Left lung (tissue), 10 donors: Measurements from ENCODE around the gene RGS3. TPM values are rescaled to one million over a fixed set of nuclear protein-coding genes. Genes with fewer than 3 reads are reported as not detected.

Experiments
- ATAC-seq: fragments of 200-7000 bp; cut with Tn5 transposase; one replicate; pipeline ENCODE4 v1.9.1; 2020; ENCODE audit warnings: moderate library complexity
- DNase-seq, 4 donors: peaks; one replicate each; pipeline ENCODE4 v3.0.0-alpha.2; 2013 to 2020
- H3K27ac ChIP-seq, 2 donors: fragments of 200-600 bp; sonication (generic) in 1 of 2; one replicate each; pipeline versions ENCODE4 v1.5.0 to v1.8.0; 2020 to 2021
- H3K27me3 ChIP-seq, 2 donors: fragments of 200-600 bp; sonication (generic) in 1 of 2; one replicate each; pipeline versions ENCODE4 v1.5.0 to v1.8.0; 2020 to 2021
- H3K36me3 ChIP-seq, 2 donors: fragments of 200-600 bp; sonication (generic) in 1 of 2; one replicate each; pipeline versions ENCODE4 v1.5.0 to v1.8.0; 2020 to 2021
- H3K4me1 ChIP-seq, 2 donors: fragments of 200-600 bp; one replicate each; pipeline ENCODE4 v1.8.0; 2021
- H3K4me3 ChIP-seq, 2 donors: fragments of 200-600 bp; sonication (generic) in 1 of 2; one replicate each; pipeline versions ENCODE4 v1.5.0 to v1.8.0; 2020 to 2021; ENCODE audit warnings: mild to moderate bottlenecking in 1 of 2
- H3K9me3 ChIP-seq, 2 donors: fragments of 200-600 bp; sonication (generic) in 1 of 2; one replicate each; pipeline versions ENCODE4 v1.5.0 to v1.8.0; 2020 to 2021
- CTCF ChIP-seq, 2 donors: fragments of 200-600 bp; sonication (generic) in 1 of 2; IDR thresholded peaks; one replicate each; pipeline versions ENCODE4 v1.5.0 to v1.8.0; 2021; ENCODE audit warnings: antibody characterized with exemption in 2 of 2
- intact Hi-C, 2 donors: fragments of 100-400 bp; cut with DNase I; formaldehyde crosslinking; loops; one replicate each; pipeline versions ENCODE4 v1.11.2 to v1.14.2; 2022
- polyA plus RNA-seq, 6 donors: library from polyadenylated mRNA; unstranded; fragments of 120-200 nt; gene quantifications; one replicate each; pipeline ENCODE4 v1.2.1, GENCODE V29; 2013; ENCODE audit not compliant: insufficient read length in 6 of 6
- total RNA-seq, 2 donors: library from RNA; stranded (reverse); fragmentation: NEBNext Ultra II Directional; extraction: Animal tissue kit (Norgen Biotek cat#: 25700); gene quantifications; one replicate each; pipeline ENCODE4 v1.2.1, GENCODE V29; 2021
- donor health status: DM: no; HTN: yes; CAD: no.
- donor health status: DM: no; HTN: no; CAD: no.

The RGS3 gene
- total and polyA plus RNA-seq, 8 donors: 69.6 to 96.9 (median 77.4) TPM

DNA sequence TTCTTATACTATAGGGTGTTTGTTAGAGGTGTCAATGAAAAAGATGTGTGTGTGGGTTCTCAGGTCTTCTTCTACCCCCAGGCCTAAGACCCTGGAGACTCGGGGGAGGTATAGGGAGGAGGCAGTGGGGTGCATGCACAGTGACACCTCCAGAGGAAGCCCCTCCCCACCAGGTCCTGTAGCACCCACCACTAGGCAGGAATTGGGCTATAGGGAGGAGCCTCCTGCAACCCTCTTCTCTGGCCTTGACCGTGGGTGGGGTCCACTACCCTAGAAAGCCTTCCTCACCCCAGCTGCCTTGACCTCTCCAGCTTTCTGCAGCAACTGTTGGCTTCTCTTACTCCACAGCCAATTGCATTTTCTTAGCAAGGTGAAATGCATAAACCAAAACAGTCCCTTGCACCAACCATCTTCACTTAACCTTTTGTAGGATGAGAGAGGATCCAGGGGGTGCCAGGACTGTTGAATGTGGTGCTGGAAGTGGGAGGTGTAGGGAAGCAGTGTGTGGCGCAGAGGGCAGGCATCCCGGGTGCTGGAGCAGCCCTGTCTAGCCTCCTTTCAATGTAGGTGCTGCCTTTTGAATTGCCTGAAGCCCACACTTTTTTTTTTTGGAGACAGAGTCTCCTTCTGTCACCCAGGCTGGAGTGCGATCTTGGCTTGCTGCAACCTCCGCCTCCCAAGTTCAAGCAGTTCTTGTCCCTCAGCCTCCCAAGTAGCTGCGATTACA lies 128.5 kb downstream of the RGS3 start:
- Histone ChIP-seq H3K27me3 (no peaks in the 10 kb centered on the region), H3K27ac (peak overlapping the region in 1 of 2 donors; percentile 61), H3K4me1 (peaks cover 24 to 77% of the 10 kb centered on the region in 2 donors), H3K9me3 (no peaks in the 10 kb centered on the region), H3K36me3 (peaks cover 0 to 83% of the 10 kb centered on the region in 2 donors), H3K4me3 (no peak overlapping the region)
- no peak for TF ChIP-seq CTCF (IDR thresholded peaks at IDR 0.05)
- DNase-seq (peak in 1 of 4 donors; percentile 35), ATAC-seq (no peak)
- intact Hi-C loops: loop anchor here (5.0 to 10.0 kb wide), 2 partner anchors 63 to 65 kb away; no protein-coding TSS in a partner anchor

GRCh38 chr9:113592876-113593575 lies 129.5 kb downstream of the RGS3 start:
- peaks cover 22 to 77% of the 10 kb centered on the region in 2 donors for H3K4me1 ChIP-seq
- H3K4me3 ChIP-seq: no peak overlapping the region
- no peak for ATAC-seq
- H3K27me3 ChIP-seq: no peaks in the 10 kb centered on the region
- no peak for DNase-seq
- no peak for TF ChIP-seq CTCF (IDR thresholded peaks at IDR 0.05)
- intact Hi-C loops: loop anchor here (5.0 to 10.0 kb wide), 2 partner anchors 62 to 64 kb away; no protein-coding TSS in a partner anchor
- H3K36me3 ChIP-seq: peaks cover 0 to 84% of the 10 kb centered on the region in 2 donors
- H3K9me3 ChIP-seq: no peaks in the 10 kb centered on the region
- H3K27ac ChIP-seq: peak overlapping the region; percentile 73 to 74

- no peak for TF ChIP-seq CTCF (IDR thresholded peaks at IDR 0.05)
- H3K4me1 ChIP-seq: peaks cover 22 to 74% of the 10 kb centered on the region in 2 donors
- no peaks in the 10 kb centered on the region for H3K27me3 ChIP-seq
- H3K36me3 ChIP-seq: peaks cover 0 to 86% of the 10 kb centered on the region in 2 donors
- ATAC-seq (peak; percentile 86), DNase-seq (peak; percentile 83 to 98 (median 91))
- no peaks in the 10 kb centered on the region for H3K9me3 ChIP-seq
- intact Hi-C loops: loop anchor here (5.0 to 10.0 kb wide), 2 partner anchors 61 to 64 kb away; no protein-coding TSS in a partner anchor
- H3K27ac ChIP-seq: peak overlapping the region; percentile 74 to 79
- H3K4me3 ChIP-seq: peak overlapping the region; percentile 54 to 59
Measured at GRCh38 chr9:113593682-113594281, 130.3 kb downstream of the RGS3 start.

GRCh38 chr9:113594484-113595299 lies 131.2 kb downstream of the RGS3 start:
- ATAC-seq: no peak
- intact Hi-C loops: loop anchor here (5.0 to 10.0 kb wide), 2 partner anchors 60 to 63 kb away; no protein-coding TSS in a partner anchor
- Histone ChIP-seq H3K27me3 (no peaks in the 10 kb centered on the region), H3K27ac (peak overlapping the region; percentile 74 to 79), H3K4me1 (peaks cover 24 to 65% of the 10 kb centered on the region in 2 donors), H3K9me3 (no peaks in the 10 kb centered on the region), H3K4me3 (peak overlapping the region; percentile 54 to 59), H3K36me3 (peaks cover 0 to 84% of the 10 kb centered on the region in 2 donors)
- no peak for TF ChIP-seq CTCF (IDR thresholded peaks at IDR 0.05)
- DNase-seq: peak in 2 of 4 donors; percentile 17 to 58
